Medulla oblongata (tissue), 1 donor: ENCODE results near the gene LRRC2.
"Not testable (repeated sequence)": the region's sequence is repeated elsewhere in the genome, so short reads cannot be mapped to it uniquely, and the experiment has no call there.

Experiments
- DNase-seq: peaks from one replicate; pipeline ENCODE4 v3.0.0-alpha.2; 2015; ENCODE audit errors: extremely low spot score

Gene LRRC2

DNA sequence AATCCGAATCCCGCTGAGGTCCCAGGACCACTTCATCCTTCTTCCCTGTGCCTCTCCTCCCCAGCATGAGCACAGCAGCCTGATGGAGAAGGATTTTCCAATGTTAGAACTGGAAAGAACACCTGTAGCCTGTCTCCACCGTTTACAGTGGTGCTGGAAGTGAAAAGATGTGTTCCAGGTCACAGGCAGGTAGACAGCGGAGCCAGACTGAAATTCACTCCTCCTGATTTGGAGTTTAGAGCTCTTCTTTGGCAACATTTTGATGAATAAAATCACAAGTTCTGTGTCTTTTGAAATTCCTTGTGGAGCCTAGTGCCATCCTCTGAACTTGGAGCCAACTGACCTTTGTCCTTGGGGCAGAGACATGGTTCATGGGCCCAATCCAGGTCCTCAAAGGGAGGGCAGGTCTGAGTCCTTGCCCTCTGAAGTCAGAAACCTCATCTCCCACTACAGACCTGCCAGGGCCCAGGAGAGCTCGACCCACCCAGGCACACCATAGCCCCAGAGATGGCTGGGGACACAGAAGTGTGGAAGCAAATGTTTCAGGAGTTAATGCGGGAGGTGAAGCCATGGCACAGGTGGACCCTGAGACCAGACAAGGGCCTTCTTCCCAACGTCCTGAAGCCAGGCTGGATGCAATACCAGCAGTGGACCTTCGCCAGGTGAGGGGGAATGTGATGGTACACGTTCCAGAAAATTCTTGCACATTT, 68.4 kb downstream of the LRRC2 start, which contains the start of gene RTP3:
TSS of gene RTP3 (plus strand) at position 421 of the 710 bp plus-strand sequence. CDS start at position 508, 87 bp downstream.
- no peak for DNase-seq

- no peak for DNase-seq
Observed at GRCh38 chr3:46496746-46497555, 69.2 kb downstream of the LRRC2 start.

DNA sequence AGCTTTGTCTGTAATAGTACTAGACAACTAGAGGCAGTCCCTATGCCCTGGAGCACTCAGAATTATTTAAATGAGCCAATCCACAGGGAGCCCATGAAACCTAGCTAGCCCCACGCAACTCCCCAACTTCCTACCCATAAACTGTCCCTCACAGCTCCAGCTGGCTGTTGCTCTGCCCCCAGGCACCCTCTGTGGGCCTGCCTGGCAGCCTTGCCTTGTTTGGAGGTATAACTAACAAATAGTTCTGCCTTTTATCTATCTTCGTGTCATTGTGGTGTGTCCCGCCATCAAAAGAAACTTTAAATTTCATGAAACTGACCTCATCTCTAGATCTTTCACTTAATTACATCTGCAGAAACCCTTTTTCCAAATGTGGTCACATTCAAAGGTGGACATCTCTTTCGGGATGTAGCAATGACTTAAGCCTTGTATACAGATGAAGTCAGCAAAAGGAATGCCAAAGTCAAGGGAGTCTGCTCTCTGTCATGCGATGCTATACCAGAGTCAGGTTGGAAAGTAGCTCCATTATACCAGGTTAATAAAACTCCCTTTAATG, 70.1 kb downstream of the LRRC2 start:
- no peak for DNase-seq

GRCh38 chr3:46494491-46494890, 71.6 kb downstream of the LRRC2 start:
- not testable (repeated sequence) for DNase-seq

DNA sequence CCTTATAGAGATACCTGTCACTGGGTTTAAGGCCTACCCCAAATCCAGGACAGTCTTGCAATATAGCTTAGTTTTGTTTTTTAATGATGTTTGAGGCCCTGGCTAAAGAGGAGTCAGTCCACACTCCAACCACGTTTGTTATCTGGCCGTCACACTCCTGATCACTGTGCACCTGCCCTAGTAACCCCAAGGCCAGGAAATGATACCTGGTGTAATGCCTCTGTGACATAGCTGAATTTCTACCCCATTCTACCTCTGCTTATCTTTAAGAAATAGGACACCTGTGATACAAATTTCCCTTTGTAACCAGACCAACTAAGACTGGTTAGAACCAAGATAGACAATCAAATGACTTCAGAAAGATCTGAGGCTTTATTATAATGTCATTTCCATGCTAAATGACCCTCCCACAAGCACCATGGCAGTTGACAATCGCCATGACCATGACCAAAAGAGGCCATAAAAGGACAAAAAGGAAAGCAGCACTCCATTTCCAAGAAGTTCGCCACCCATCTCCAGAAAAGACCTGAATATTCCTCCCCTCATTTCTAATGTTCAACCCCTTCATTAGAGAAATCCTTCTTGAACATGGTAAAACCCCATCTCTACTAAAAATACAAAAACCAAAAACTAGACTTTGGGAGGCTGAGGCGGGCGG, 73.1 kb downstream of the LRRC2 start:
- DNase-seq = no peak

DNA sequence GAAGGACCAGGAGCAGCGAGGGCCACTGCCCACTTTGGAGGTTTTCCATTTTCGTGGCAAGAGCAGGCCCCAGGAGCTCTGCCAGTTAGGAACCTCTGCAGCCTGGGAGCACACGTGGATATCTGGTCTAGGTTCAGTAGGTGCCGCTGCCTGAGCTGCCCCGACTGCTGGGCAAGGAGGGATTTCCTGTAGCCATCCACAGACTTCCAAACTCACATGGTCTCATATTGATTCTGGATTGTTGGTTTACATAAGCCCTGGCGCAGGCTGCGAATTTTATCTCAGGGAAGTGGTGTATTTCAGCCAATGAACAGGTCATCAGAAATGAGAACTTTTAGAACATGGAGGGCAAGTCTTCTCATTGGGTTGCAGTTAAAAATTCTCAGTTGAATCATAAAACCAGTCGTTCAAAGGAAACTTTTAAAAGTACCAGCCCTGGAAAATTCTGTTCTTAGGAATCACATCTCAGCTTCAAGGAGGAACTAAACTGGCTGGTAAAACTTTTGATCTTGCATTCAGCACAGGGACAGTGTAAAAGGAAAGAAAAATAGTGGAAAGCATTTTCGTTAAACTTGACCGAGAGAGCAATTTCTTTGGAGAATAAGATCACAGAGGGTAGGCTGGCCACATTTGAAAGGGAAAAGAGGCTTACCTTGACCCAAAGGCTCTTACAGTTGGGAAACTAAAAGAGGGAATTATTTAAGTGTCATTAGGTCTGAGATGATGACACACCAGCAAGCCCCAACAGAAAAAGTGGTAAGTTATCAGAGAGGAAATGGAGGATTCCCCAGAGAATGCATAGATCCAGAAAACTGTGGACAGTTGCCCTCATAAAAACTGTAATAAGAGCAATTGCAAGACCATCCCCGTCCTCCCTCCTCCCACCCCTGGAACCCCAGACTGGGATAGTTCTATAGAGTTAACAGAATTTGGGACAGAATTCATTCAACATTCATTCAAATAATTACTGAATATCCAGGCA, 74.7 kb downstream of the LRRC2 start:
- DNase-seq = no peak

DNA sequence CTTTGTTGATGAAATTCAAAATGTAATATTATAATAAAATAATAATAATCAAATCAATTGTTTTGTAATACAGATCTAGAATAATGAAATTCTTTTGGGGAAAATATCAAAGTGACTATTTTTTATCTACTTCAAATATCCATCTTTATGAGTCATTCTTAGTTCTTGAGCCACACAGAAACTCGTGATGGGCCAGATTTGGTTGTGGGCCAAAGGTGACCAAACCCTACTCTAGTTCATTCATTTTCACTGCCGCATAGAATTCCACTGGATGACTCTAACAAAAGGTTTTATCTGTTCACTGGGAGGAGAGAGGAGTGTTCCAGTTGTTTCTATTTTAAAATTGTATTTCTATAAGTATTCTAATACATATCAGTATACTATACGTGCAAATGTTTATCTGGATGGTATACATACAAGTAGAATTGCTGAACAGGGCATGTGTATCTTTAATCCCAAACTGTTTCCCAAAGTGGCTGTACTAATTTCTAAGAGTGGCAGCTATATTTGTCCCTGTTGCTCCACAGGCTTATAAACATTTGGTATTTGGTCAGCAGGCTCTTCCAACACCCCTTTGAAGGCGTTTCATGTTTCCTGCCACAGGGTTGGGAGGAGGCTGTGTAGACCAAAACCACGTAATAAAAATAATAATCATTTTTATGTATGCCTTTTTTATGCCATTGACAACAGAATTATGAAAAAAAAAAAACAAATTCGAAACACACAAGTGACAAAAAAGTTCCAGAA, 75.6 kb downstream of the LRRC2 start:
- DNase-seq = no peak

DNA sequence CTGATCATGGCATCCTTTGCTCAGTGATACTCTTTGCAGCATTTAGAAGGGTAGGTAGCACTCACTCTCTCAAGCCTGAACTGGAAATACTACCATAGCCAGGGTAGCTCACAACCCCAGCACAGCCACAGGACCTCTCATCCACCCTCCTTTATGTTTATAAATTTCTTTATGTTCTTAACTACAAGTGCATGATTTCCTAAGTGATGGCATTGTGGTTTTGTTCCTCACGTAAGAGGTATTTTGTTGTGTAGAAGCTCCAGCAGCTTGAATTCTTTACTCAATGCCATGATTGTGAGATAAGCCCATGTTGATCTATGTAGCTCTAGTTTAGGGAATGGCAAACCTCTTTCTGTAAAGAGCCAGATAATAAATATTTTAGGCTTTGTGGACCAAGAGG, 76.2 kb downstream of the LRRC2 start:
- no peak for DNase-seq

GRCh38 chr3:46489381-46489780, 76.7 kb downstream of the LRRC2 start:
- no peak for DNase-seq

DNA sequence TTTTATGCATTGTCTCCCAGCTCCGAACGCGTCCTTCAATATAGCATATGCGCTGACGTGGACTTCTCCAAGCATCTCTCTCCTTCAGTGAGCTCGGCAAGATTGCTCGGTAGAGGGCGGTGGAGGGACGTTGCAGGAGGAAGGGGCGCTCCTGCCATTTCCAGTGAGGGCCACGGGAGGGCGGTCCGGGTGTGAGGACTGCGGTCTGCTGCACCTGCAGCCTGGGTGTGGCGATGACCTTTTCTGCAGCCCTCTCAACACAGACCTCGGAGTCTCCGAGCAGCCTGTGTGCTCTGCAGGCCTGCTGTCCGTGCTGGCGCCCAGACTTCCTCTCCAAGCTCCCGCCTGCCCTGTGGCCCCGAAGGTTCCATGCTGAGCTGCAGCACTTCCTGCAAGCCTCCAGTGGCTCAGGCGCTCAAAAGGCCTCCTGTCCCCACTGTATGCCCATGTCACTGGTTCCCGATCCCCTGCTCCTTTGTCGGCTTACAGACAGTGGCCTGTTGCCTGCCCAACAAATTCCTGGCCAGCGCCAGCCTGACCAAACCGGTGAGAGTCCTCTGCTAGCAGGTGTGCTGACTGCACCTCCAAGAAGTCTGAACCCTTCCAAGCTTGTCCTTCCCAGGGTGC, 77.3 kb downstream of the LRRC2 start:
- peak; percentile 95 for DNase-seq

GRCh38 chr3:46485779-46486175, 80.3 kb downstream of the LRRC2 start:
- no peak for DNase-seq

- DNase-seq = no peak
Observed at GRCh38 chr3:46484911-46485778, 81.0 kb downstream of the LRRC2 start.

GRCh38 chr3:46484388-46484787, 81.7 kb downstream of the LRRC2 start:
- no peak for DNase-seq

DNA sequence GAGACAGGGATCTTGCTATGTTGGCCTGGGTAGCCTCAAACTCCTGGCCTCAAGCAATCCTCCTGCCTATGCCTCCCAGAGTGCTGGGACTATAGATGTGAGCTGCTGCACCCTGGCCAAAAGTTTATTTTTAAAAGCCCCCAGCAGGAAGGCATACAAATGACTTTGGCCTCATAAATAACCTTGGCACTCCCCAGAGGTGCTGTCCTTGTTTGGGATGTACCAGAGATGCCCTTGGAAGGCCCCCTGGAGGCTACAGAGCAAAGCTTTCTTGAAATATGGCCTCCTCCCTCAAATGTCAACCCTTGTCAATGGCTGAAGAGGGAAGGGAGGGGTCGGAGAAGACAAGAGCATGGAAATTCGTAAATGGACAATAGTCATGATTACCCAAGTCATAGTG, 82.3 kb downstream of the LRRC2 start:
- no peak for DNase-seq

GRCh38 chr3:46482632-46483350, 83.3 kb downstream of the LRRC2 start:
- DNase-seq = no peak

GRCh38 chr3:46481636-46482035, 84.5 kb downstream of the LRRC2 start:
- DNase-seq = no peak

GRCh38 chr3:46480491-46481195, 85.5 kb downstream of the LRRC2 start:
- peak; percentile 91 for DNase-seq

GRCh38 chr3:46479696-46480095, 86.4 kb downstream of the LRRC2 start:
- no peak for DNase-seq
